Measurements from ENCODE around the gene MOBP.
"Not testable (repeated sequence)": the region's sequence is repeated elsewhere in the genome, so short reads cannot be mapped to it uniquely, and the experiment has no call there.

MOBP gene

DNA sequence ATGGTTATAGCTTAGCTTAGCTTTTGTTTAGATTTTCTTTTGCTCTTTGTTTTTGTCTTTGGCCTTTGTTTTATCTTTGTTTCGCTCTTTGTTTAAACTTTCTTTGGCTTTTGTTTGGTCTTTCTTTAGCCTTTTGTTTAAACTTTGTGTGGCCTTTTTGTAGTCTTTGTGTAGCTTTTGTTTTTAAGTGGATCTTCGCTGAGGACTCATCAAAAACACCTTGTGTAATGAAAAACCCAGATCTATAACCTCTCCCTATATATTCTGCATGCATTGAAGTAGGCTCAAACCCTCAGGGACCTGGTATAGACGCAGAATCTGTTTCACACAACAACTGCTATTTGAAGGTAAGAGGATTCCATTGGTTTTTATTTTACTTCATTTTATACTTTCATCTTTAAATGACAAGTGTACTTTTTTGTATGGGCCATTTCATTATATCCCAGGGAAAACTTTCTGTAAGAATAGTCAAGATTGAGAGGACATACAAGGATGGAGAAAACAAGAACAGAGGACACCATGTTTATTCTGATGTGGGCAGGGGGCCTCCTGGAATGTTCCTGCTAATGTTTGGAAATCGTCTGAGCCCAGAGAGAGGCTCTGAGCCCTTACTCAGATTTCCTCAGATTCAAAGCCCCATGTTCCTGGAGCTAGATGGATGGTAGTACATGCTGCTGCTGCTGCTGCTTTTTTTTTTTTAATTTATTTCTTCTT is at the start of gene MOBP:
Gene MOBP (plus strand): TSS at position 287 of the 714 bp plus-strand sequence. CDS start 34,390 bp downstream, outside the sequence.
- no peak for DNase-seq (ENCODE audit: low read depth, low spot score)
- H3K27ac ChIP-seq: no peak within 1 kb of the TSS

GRCh38 chr3:39418556-39419225 is 48.8 kb upstream of the MOBP start:
- H3K27ac ChIP-seq; DNase-seq (ENCODE audit: low read depth, low spot score): not testable (repeated sequence)

DNA sequence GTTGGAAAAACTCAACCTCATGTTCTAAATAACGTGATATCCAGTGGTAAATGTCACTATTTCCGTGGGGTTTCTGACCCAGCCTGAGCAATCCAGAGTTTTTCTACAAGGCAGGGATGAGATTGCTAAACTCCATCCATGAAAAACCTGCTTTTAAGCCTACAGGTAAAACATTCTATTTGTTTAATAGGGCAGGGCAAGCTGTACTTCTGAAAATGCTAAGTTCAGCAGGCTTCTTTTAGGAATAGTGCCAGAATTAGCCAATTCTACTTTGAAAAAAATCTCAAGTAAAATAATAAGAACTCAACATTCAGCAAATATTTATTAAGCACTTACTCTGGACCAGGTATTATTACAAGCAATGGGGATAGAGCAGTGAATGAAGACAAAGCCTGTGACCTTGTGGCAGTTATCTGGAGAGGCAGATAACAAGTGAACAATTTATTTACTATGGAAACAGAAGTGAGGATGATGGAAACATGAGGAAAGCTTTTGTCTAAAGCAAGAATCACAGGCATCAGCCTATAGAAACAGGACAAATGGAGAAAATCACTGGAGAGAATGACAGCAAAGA is 47.7 kb upstream of the MOBP start:
- no peak overlapping the region for H3K27ac ChIP-seq
- no peak for DNase-seq (ENCODE audit: low read depth, low spot score)

DNA sequence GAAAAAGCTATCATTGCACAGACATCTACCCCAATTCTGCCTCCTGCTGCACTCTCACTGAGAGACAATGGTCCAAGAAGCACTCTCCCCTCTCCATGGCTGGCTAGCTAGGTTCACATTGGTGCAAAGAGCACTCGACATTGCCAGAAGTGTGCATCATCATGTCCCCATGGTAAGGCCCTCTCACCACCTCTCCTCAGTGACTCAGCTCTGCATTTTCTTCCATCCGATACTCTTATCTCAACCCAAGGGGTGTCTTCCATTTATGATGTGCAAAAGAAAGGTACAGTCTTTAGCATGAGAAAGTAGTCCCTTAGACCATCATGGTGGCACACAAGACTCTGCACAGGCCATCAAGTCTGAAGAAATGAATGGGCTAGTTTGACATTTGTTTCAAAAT is 46.9 kb upstream of the MOBP start:
- DNase-seq (ENCODE audit: low read depth, low spot score): no peak
- no peak overlapping the region for H3K27ac ChIP-seq

DNA sequence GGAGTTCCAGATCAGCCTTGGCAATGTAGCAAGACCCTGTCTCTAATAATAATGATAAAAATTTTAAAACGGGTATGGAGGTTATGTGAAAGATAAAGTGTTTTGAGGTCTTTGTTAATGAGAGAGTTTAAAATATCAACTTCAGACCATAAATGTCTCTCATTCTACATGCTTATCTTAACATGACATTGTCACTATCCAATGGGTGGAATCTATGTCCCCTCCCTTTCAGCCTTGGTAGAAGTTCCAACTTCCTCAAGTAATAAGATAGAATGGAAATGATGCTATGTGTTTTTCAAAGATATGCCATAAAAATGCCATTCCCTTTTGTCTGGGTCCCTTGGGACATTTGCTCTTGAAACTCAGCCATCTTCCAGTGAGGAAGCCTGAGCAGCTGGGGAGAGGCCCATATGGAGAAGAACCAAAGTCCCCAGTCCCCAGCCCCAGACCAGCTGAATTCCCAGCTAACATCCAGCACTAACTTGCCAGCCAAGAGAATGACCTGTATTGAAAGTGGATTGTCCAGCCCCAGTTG is 44.0 kb upstream of the MOBP start:
- H3K27ac ChIP-seq: no peak overlapping the region
- DNase-seq (ENCODE audit: low read depth, low spot score): no peak

- no peak for DNase-seq (ENCODE audit: low read depth, low spot score)
- no peak overlapping the region for H3K27ac ChIP-seq
Observed at GRCh38 chr3:39426312-39426711, 41.2 kb upstream of the MOBP start.

DNA sequence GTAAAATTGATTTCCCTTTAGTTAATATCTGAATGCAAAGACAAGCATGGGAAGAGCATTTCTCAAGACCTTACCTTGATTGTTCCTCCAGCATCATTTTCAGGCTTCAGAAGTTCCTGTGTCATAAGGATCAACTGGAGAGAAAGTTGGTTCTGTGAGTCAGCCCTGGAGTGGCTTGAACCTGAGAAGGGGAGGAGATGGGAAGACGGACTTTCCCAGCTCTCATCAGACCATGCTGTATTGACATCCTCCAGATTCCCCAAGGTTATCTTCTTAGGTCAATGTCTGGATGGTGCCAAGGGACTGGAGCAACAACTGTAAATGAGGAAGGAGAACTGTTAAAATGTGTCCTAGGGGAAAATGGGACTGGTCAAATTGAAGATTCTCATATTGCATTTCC is 40.0 kb upstream of the MOBP start:
- H3K27ac ChIP-seq: no peak overlapping the region
- DNase-seq (ENCODE audit: low read depth, low spot score): no peak

DNA sequence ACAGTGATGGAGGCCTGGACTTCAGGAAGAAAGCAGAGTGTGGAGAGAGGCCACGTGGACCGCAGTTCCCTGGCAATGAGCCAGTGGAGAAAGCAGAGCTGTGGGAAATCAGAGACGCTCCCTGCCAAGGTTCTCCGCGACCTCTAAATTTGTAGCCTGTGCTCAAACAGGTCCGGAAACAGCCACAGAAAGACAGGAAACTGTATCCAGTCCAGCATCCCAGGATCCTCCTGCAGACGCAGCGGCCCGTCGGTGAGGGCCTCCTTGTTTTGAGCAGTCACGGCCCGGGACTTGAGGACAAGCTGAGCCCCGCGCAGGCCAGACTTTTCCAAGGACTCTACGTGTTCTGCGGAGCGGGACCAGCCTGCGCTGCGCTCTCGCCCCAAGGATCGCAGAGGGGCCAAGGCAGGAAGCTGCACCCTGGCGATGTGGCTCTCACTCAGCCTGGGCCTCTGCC is 38.7 kb upstream of the MOBP start:
- H3K27ac ChIP-seq: no peak overlapping the region
- DNase-seq (ENCODE audit: low read depth, low spot score): no peak

- no peak for DNase-seq (ENCODE audit: low read depth, low spot score)
- no peak overlapping the region for H3K27ac ChIP-seq
Observed at GRCh38 chr3:39429466-39429865, 38.0 kb upstream of the MOBP start.

DNA sequence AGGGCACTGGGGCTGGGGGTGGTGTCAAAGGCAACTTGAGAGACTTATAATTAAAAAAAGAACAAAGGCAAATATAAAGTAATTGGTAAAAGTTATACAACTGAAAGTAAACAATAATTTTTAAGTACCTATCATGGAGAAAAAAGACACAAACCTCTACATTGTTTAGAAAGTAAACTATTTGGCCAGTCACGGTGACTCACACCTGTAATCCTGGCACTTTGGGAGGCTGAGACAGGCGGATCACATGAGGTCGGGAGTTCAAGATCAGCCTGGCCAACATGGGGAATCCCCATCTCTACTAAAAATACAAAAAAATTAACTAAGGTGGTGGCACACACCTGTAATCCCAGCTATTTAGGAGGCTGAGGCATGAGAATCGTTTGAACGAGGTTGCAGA is 35.1 kb upstream of the MOBP start:
- DNase-seq (ENCODE audit: low read depth, low spot score): no peak
- H3K27ac ChIP-seq: no peak overlapping the region

DNA sequence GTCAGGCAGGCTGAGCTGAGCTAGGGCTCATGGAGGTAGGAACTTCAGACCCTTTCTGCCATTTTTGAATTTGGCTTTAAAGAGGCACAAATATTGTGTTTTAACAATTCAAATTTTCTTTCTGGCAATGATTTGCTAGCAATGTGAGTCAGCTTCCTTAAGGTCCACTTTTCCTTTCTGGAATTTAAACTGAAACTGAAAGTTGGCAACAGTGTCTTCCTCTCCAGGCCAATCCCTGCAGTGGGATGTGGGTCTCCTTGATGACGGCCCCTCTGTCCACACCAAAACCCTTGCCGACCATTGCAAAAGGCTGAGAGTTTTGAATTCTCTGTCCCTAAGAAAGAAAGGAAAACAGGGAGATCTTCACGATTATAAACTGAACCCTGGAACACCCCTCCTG is 33.8 kb upstream of the MOBP start:
- DNase-seq (ENCODE audit: low read depth, low spot score): no peak
- H3K27ac ChIP-seq: no peak overlapping the region

DNA sequence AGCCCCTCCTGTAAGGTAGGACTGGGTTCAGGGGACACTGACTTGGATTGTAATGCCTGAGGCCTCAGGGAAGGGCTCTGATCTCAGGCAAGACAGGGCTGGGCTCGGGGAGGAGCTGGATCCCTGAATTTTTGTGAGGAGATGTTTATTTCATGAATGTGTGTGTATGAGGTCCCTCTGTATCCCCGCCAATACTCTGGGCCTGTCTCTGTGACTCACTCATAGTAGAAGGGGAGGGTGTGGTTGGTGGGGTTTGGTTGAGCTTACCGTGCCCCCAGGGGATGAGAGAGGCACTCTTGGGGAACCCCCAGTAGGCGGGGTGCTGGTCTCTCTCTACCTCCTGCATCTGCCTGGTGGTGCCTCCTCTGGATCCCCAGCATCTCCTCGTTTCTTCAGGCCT is 32.9 kb upstream of the MOBP start:
- no peak overlapping the region for H3K27ac ChIP-seq
- DNase-seq (ENCODE audit: low read depth, low spot score): no peak

GRCh38 chr3:39435006-39435748 is 32.3 kb upstream of the MOBP start:
- DNase-seq (ENCODE audit: low read depth, low spot score): no peak
- H3K27ac ChIP-seq: no peak overlapping the region

DNA sequence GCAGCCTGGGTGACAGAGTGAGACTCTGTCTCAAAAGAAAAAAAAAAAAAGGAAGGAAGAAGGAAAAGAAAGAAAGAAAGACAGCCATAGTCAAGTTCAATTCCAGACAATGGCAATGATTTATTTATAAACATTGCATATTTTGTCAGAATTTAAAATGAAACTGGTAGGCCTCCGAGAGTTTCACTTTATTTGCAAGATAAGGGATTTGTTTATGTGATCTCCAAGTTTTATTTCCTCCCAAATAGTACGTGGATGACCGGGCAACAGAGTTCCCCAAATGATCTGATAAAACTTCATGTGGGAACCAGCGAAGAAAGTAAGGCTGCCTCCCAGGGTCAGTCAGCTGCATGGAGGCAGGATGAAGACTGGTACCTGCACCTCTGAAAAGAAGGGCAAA is 28.6 kb upstream of the MOBP start:
- H3K27ac ChIP-seq: no peak overlapping the region
- DNase-seq (ENCODE audit: low read depth, low spot score): no peak

GRCh38 chr3:39440316-39440715 is 27.2 kb upstream of the MOBP start:
- no peak overlapping the region for H3K27ac ChIP-seq
- no peak for DNase-seq (ENCODE audit: low read depth, low spot score)

GRCh38 chr3:39443530-39443929 is 23.9 kb upstream of the MOBP start:
- no peak for DNase-seq (ENCODE audit: low read depth, low spot score)
- no peak overlapping the region for H3K27ac ChIP-seq

- no peak overlapping the region for H3K27ac ChIP-seq
- DNase-seq (ENCODE audit: low read depth, low spot score): no peak
Observed at GRCh38 chr3:39445927-39446326, 21.6 kb upstream of the MOBP start.

DNA sequence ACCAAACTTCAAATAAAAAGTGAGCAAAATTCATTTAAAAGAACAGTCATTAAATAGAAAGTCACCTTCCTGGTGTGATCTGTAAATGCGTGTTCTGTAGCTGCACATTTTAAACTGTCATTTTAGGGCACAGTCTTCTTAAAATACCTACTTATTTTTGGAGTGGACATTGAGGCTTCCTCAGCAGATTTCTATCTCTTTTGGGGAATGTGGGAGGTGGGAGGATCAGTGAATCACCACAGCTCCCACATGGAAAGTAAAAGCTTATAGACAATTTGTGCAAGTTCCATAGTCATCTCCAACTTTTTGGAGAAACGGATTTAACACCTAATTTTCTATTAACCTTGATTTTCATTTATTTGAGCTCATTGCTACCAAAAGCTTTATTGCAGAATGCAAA is 21.0 kb upstream of the MOBP start:
- H3K27ac ChIP-seq: no peak overlapping the region
- no peak for DNase-seq (ENCODE audit: low read depth, low spot score)

DNA sequence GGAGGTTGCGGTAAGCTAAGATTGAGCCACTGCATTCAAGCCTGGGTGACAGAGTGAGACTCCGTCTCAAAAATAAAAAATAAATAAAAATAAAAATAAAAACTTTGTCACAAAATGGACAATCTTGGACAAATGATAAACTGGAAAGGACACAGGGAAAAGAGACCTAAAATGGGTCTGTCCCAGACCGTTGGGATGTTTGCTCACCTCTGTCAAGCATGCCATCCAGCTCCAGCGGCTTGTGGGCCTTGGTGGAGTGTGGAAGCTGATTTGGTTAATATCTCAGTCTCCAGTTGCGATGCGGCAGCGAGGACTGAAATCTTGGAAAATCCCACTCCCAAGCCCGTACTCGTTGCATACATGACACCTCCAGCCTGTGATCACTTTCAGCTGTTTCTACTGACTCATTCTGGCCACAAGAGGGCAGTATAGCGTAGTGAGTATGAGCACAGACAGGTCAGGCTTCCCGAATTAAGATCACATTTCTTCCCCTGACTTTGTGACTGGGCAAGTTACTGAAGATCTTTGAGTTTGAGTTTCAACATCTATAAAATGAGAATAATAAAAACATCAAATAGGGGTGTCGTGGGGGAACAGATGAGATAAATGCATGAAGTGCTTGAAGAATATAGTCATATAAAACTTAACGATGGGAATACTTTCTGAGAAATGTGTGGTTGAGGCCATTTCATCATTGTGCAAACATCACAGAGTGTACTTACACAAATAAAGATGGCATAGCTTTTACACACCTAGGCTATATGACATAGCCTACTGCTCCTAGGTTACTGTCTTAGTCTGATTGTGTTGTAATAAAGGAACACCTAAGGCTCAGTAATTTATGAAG is 19.6 kb upstream of the MOBP start:
- H3K27ac ChIP-seq: no peak overlapping the region
- DNase-seq (ENCODE audit: low read depth, low spot score): peak; percentile 33

Data from epithelial cell of prostate (primary cell).